ENCODE measurements around the gene ACADL.

The ACADL gene

DNA sequence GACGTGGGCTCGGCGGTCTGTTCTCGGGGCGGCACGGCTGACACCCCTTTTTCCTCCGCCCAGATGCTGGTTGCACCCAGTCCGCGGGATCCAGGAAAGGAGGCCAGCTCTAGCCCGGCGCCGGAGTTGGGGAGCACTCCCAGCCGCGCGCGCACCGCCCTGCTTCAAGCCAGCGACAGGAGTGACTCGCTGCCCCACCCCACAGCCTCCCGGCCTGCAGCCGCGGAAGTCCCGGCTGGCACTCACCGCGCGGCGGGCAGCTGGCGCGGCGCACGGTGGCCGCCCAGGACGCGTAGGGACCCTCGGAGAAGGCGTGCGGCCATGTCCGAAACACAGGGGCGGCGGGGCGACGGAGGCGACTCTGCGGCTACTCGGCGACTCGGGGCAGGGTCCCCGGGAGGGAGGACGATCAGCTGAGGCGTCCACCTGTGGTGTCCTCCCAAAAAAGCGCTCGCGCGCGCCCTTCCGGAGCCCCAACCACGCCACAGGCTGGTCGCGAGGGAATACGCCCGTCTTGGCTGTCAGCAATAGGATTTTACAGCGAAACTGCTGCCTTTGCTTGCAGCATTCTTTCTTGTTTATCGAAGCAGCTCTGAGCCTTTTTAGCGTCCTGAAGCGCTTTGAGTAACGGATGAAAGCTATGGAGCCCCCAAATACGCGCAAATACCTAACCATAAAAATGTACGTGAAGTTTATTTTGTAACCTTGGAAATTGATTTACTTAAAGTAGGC lies at the start of gene ACADL:
TSS of gene ACADL (minus strand) at position 507 of the 732 bp plus-strand sequence. CDS start at position 323, 184 bp downstream.
- peak; percentile 25 to 67 for DNase-seq

DNA sequence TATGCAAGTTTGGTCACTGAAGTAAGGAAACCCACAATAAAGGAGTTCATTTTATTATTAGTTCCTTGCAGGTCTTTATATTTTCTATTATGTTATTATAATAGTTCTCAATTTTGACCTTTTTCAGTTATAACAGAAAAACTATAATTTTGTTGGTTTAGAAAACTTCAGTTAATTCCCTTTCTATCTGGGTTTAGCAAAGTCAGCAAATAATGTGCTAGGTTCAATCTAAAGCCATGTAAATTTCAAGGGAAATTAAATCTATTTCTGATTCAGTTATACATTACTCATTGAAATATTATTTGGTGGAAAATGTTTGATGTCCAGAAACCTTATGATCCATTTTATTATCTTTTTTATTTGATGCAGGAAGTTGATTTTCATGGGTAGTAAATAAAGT lies 46.1 kb upstream of the ACADL start:
- no peak for DNase-seq

GRCh38 chr2:210269148-210269547 lies 43.9 kb upstream of the ACADL start:
- no peak for DNase-seq

- no peak for DNase-seq
Observed at GRCh38 chr2:210268281-210268680, 43.0 kb upstream of the ACADL start.

DNA sequence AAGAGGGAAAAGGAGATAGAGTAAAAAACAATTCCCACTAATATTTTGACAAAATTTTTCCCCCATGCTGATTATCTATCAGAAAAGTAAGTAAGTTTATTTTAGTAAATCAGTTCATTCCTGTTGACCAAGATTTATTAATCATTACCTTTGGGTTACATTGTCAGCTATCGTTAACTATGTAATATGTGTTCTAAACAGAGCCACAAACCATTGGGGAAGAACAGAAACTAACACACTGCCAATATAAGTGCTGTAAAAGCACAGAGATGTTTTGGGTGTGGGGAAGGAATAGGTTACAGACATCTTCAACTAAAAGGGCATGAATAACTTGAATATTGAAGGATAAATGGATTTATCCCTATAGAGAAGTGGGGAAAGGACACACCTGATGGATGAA lies 42.5 kb upstream of the ACADL start:
- DNase-seq = no peak

DNA sequence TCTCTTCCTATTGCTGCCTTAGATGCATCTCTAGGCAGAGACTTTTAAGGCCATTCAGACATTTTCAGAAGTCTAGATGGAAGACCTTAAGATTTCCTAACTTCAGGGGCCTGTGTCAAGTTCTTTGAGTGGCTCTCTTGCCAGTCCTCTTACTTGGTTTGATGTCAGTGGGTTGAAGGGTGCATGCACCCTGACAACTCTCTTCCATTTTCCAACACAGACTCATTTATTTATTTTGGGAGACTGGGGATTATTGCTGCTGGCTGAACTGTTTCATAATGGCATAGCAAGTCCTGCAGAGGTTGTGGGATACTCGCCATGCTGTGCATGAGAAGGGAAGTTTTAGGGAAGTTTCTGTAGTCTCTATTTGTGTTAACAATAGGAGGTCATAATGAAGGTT lies 39.0 kb upstream of the ACADL start:
- DNase-seq = no peak

DNA sequence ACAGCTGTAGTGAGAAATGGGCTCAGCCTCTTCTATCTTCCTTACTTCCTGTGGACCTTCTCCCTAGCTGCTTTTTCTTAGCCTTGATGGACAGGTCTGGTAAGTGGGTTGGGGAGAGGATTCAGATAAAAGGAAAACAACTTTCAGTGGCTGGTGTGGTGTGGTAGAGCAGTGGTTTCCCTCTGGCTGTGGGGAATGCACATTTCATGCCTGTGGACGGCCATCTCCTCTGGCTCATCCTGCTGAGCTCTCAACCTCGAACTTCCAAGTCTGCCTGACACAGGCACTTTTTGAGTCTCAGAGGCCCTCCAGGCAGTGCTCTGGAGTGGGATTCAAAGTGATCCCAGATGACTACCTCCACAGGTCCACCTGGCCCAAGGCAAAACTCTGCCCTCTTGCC lies 38.6 kb upstream of the ACADL start:
- no peak for DNase-seq

DNA sequence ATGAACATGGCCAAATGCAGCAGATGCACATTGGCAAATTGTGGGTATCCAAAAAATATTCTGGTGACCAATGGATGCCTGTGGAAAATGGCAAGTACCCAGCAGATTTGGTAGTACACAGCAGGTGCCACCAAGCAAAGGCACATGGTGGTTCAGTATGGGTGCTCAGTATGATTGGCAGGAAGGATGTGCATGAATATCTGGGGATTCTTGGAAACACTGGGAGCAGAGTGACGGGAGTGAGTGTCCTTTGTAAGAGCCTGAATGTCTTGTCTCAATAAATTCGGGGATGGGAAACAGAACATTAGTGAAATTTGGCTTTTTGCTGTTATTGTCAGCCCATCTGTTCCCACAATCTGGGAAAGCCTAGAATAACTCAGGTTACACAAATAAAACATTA lies 36.8 kb upstream of the ACADL start:
- DNase-seq = peak in 1 of 2 experiments; percentile 6

- DNase-seq = no peak
Observed at GRCh38 chr2:210259687-210260086, 34.4 kb upstream of the ACADL start.

DNA sequence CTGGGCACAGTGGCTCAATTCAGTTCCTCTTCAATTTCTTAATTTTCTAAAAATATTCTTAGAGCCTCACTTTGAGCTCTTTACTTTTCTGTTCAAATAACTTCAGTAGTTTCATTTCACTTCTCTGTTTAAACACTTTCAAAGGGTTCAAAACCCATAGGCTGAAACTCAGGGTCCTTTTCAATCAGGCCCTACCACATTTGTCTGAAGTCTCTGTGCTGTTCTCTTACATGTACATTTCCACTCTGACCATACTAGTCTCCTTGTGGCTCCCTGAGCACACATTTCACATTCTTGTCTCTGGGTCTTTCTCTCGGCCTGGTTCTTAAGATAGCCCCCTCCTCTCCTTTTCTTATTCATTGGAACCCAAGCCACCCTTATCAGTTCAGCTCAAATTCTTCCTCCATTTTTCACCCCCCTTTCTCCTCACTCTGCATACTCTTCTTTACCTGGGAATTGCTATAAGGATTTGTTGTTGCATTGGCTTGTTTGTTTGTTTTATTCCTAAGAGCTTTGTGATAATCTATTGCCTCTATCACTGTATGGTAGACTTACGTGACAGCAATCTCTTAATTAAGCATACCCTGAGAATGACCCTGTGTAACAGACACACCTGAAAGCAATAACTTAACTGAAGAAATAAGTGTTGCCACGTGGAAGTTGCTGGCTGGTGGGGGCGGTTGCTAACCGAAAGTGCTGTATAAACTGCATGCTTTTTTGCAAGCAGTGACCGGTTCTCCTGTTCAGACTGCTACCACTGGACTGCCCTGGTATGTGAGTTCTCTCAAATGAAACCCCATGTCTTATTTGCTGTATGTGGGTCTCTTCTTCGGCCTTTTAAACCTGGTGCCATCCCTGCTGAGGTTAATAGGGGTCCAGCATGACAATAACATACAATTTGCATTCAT lies 27.7 kb upstream of the ACADL start:
- no peak for DNase-seq

GRCh38 chr2:210250622-210251021 lies 25.4 kb upstream of the ACADL start:
- DNase-seq = no peak

- no peak for DNase-seq
Observed at GRCh38 chr2:210233487-210233886, 8.2 kb upstream of the ACADL start.

DNA sequence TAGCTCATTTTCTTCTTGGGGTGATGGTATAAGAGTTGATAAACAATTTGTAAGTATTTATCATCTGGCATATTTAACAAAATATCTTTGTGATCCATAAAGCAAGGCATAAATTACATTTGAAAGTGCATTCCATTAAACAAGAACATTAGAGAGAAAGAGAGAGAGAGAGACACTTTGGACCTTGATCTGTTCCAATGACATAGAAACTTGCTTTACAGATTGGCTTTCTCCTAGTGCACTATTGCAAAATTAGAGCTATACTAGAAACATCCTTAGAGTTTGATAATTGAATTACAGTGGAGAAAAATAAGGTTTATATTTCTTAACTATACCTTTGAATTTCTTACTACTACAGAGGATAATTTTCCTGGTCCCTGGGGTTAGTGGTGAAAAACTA lies 5.7 kb upstream of the ACADL start:
- DNase-seq = no peak

- no peak for DNase-seq
Observed at GRCh38 chr2:210230518-210230917, 5.3 kb upstream of the ACADL start.

- DNase-seq = no peak
Observed at GRCh38 chr2:210228586-210228985, 3.3 kb upstream of the ACADL start.

DNA sequence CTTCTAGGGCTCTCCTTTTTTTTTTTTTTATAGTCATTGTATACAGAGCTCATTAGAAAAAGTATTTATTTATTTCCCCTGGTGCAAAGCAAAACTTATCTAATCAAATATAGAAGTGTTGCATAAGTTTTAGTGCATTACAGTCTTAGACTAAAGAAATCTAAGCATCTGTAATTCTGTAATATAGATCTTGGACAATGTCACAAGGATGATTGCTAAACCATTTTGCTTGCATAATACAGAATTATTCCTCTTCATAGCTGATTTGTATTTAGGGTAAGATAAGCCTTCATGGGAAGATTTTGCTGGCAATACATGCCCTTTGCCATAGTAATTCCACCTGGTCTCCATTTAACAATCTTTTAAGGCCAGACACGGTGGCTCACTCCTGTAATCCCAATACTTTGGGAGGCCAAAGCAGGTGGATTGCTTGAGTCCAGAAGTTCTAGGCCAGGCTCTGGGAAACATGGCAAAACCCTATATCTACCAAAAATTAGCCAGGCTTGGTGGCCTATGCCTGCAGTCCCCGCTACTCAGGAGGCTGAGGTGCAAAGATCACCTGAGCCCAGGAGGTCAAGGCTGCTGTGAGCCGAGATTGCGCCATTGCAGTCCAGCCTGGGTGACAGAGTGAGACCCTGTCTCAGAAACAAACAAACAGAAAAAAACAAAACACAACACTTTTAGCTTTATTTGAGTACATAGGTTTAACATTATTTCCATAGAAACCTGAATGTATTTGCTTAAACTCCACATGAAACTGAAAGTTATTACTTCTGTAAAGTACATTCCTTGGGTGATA lies 2.2 kb upstream of the ACADL start:
- DNase-seq = no peak

- no peak for DNase-seq
Observed at GRCh38 chr2:210226223-210226622, 976 bp upstream of the ACADL start.

GRCh38 chr2:210224591-210224940 lies 681 bp downstream of the ACADL start:
- no peak for DNase-seq

DNA sequence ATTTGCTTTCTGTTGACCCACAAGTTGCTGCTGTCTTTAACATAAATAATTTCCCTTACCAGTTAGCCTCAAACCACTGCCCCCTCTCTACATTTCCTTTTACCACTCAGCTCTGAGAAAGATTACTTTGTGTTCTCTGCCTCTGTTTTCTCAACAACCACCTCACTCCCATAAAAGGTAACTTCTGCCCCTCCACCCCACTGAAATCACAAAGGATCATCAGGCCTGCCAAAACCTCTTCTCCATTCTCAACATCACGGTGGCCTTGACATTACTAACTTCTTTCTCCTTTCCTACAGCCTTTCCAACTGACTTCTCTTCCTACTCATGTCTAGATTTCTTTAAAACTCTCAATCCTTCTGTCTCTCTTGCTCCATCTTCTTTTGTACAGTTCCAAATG lies 10.1 kb downstream of the ACADL start:
- DNase-seq = no peak

GRCh38 chr2:210210185-210210584 lies 15.1 kb downstream of the ACADL start:
- no peak for DNase-seq

GRCh38 chr2:210207929-210208328 lies 17.3 kb downstream of the ACADL start:
- no peak for DNase-seq

GRCh38 chr2:210203558-210203957 lies 21.7 kb downstream of the ACADL start:
- DNase-seq = no peak

DNA sequence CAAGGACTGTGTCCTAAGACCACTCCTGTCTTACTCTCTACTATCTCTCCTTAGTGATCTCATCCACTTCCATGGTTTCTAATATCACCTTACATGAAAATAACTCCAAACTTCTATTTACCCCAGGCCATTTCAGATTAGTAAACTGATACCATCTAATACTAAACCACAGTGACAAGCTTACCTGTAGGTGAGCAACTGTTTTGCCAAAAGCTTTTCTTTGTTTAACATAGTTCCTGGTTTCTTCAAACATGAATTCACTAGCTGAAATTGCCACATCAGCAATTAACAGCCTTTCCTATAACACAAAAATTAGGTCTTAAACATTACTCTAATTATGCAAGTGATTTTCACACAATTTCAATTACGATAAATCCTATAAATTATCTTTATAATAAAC lies 22.1 kb downstream of the ACADL start:
- DNase-seq = no peak
